ENCODE data around the gene ZNF526.

DNA sequence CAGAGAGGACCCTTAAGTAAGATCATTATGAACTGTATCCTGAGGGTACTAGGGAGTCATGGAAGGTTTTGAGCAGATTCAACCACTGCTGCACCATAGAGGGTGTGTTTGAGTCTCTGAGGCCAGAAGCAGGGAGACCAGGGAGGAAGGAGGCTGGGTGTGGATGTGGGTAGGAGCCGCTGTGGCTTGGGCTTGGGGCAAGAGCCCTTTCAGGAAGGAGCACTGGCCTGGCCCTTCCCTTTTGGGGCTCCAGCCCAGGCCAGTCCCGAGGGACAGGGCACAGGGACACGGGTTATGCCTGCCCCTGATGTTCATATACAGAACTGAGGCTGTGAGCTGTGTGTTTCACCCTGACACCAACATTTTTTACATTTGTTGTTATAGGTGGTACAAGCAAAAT, 56.2 kb downstream of the ZNF526 start:
- TF ChIP-seq, protein P1, sequence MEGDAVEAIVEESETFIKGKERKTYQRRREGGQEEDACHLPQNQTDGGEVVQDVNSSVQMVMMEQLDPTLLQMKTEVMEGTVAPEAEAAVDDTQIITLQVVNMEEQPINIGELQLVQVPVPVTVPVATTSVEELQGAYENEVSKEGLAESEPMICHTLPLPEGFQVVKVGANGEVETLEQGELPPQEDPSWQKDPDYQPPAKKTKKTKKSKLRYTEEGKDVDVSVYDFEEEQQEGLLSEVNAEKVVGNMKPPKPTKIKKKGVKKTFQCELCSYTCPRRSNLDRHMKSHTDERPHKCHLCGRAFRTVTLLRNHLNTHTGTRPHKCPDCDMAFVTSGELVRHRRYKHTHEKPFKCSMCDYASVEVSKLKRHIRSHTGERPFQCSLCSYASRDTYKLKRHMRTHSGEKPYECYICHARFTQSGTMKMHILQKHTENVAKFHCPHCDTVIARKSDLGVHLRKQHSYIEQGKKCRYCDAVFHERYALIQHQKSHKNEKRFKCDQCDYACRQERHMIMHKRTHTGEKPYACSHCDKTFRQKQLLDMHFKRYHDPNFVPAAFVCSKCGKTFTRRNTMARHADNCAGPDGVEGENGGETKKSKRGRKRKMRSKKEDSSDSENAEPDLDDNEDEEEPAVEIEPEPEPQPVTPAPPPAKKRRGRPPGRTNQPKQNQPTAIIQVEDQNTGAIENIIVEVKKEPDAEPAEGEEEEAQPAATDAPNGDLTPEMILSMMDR (conservative IDR thresholded peaks at IDR 0.05): no peak
- TF ChIP-seq ZFX (IDR thresholded peaks at IDR 0.05): no peak
